Left forelimb (tissue), 1 donor: ENCODE data around the gene EFNA2.
A peak's percentile ranks its signal among the peaks of the same experiment; 100 is the strongest.

ENCODE experiments used
- DNase-seq: peaks from one replicate; pipeline ENCODE4 v3.0.0-alpha.2; 2018; ENCODE audit warnings: low spot score

Gene EFNA2

GRCh38 chr19:1260749-1261537, 24.7 kb upstream of the EFNA2 start:
- peak; percentile 97 for DNase-seq

DNA sequence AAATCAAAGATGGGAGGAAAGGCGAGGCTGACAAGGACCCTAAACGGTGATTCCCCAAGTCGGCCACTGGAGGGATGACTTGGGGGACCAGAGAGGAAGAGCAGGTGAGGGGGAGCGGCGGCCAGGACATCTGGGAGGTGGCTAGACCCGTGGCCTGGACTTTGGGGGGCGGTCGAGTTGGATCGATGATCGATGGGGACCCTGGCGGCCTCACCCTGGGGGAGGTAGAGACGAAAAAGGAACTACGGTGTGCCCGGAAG, 24.2 kb upstream of the EFNA2 start:
- no peak for DNase-seq

GRCh38 chr19:1261798-1262622, 23.7 kb upstream of the EFNA2 start:
- DNase-seq: no peak

DNA sequence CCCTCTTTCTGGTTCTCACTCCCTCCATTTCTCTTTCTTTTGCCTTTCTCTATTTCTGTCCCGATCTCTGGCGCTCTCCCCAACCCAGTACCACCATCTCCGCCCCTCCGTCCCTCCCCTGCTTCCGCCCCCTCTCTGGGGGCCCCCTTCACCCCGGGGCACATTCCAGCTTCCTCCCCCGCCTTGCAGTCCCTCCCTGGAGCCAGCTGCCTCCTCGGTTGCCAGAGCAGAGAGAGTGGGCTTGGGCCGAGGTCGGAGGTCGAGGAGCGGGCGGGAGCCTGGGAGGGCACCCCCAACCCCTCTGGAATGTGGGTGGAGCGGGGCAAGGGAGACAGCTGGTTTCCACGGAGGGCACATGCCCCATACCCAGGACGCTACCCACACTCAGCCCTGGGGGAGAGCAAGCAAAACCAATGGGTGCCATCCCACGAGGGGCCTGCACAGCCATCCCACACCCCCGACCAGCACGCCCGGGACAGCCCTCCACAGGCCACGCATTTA, 23.0 kb upstream of the EFNA2 start:
- DNase-seq: no peak

DNA sequence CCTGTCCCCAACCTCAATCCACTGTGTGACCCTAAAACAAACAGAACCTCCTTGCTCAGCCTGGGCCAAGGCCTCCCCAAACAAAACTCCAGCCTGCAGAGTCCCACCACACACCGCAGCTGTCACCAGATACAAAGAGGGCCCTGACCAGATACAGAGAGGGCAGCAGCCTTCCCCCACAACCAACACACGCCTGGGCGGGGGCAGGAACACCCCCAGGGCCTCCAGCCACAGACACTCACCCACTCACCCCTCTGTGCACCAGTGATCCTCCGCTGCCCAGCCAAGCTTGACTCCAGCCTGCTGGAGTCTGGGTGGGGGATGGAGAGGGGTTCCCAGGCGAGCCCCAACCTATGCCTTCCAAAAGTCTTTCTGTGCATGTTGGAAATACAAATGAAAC, 22.5 kb upstream of the EFNA2 start:
- no peak for DNase-seq

DNA sequence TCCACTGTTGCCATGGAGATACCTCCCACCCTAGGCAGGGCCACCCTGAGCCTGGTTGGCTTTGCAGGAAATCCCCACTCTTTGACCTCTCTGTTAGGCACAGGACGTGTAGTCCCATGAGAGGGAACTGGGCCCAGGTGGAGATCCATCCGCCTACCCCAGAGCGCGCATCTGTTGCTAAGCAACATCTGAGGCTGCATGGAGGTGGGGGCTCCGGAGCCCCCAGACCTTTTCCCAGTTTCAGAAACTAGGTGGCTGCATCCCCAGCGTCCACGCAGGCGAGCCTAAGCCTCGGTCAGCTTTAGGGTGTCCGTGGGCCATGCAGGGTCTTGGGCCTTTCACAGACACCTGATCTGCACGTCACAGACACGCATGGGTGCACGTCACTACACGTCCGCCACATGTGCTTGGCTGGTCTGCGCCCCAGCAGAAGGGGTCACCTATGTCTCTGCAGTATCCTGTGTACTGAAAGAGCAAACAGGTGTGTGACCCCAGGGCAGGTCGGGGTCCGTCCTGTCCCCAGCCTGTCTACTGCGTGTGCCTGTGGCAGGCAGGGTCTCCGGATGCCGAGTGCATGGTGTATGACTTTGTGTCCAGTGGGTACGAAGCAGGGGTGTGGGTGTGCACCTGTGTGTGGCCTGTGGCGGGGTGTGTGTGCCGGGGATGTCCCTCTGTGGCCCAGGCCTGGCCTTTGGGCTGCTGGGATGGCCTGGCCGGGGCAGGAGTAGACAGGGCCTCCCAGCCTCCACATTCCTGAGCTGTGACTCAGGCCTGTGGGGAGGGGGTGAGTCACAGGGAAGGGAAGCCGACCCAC, 20.7 kb upstream of the EFNA2 start:
- no peak for DNase-seq

- no peak for DNase-seq
Measured at GRCh38 chr19:1265615-1266128, 20.0 kb upstream of the EFNA2 start.

- peak; percentile 85 for DNase-seq
Measured at GRCh38 chr19:1266129-1266915, 19.4 kb upstream of the EFNA2 start.

GRCh38 chr19:1266916-1267476, 18.7 kb upstream of the EFNA2 start:
- DNase-seq: peak; percentile 90

- DNase-seq: no peak
Measured at GRCh38 chr19:1267477-1268225, 18.0 kb upstream of the EFNA2 start.

GRCh38 chr19:1268226-1269064, 17.2 kb upstream of the EFNA2 start:
- no peak for DNase-seq

GRCh38 chr19:1269065-1269477, 16.6 kb upstream of the EFNA2 start, which contains the start of gene CIRBP:
TSS of gene CIRBP (plus strand) at chr19:1269332. CDS start at chr19:1270934, 1,602 bp downstream.
- DNase-seq: peak; percentile 99

DNA sequence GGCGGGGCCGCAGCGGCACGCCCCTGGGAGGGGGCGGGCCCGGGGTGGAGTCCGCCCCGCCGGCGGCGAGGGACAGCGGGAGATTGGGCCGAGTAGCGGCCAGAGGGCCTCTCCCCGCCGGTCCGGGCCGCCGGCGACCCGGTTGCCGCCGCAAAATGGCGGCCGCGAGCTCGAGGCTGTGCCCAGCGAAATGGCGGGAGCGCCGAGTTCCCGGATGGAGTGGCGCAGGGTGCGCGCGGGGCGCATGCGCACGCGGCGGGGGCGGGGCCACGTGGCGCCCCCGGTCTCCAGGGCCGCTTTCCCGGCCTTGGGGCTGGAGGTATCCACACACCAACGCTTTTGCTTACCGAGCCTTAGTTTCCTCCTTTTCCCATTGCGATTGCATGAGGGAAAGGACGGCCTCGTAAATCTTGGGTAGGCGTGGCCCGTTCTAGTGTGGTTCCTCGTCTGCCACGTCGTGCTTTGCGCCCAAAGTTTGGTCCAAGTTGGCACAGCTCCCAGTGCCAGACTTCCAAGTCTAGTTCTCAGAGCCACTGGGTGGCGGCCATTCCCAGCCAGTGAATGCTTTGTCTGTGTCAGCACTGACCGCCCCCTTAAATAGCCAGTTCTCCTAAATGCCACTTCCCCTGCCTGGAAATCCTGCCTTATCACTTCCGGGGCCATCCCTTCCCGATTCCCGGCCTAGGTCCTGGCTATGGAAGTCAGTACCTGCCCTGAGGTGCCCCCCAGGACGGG, 16.0 kb upstream of the EFNA2 start:
- peak; percentile 93 for DNase-seq

DNA sequence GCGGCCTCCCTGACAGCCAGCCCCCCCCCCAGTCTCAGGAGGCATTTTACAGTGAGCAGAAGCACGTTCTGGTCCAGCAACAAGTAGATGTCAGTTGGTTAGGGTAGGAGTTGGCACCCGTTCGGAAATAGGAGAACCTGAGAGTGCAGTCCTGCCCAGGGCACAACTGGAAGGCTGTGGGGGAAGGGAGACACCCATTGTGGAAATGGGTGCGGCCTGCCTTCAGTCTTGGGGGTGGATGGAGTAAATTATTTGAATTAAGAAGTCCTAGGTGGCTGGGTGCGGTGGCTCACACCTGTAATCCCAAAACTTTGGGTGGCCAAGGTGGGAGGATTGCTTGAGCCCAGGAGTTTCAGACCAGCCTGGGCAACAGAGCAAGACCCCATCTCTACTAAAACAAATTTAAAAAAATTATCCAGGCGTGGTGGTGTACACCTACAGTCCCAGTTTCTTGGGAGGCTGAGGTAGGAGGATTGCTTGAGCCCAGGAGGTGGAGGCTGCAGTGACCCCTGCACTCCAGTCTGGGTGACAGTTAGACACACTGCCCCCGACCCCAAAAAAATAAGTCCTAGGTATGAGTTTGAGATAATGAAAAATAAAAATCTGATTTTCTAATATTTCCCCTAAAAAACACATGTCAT, 15.3 kb upstream of the EFNA2 start:
- no peak for DNase-seq

GRCh38 chr19:1270854-1271527, 14.7 kb upstream of the EFNA2 start:
- no peak for DNase-seq

GRCh38 chr19:1271528-1272422, 13.9 kb upstream of the EFNA2 start:
- no peak for DNase-seq
